HCT116 (cell line): ENCODE results near the gene LEKR1. TPM values are rescaled to one million over a fixed set of nuclear protein-coding genes. Genes with fewer than 3 reads are reported as not detected.

Experiments
- ATAC-seq: fragments of 200-7000 bp; cut with Tn5 transposase; 2 replicates; pipeline ENCODE4 v1.9.1; 2020; ENCODE audit warnings: mild to moderate bottlenecking, moderate library complexity
- BruUV-seq: library from RNA; stranded (reverse); fragments of 400-500 nt; replicated peaks from 2 replicates; lab custom pipeline; 2021; lab: Mats Ljungman, UMichigan
- CTCF ChIA-PET: fragments of 300-600 bp; sonication (Branson Sonifier 250); formaldehyde crosslinking; loops from one replicate; lab custom pipeline; 2021; ENCODE audit warnings: antibody characterized with exemption; lab: Charles Lee
- POLR2A ChIA-PET: fragments of 300-600, 350-600 bp; sonication (Branson Sonifier 250); formaldehyde crosslinking; loops from one replicate; lab custom pipeline; 2021; ENCODE audit warnings: antibody characterized with exemption; lab: Charles Lee
- RAD21 ChIA-PET, 2 experiments: fragments of 300-600 bp; sonication (Branson Sonifier 250); formaldehyde crosslinking; loops; one replicate each; lab custom pipeline; 2023; ENCODE audit warnings: low total read pairs in 2 of 2; ENCODE audit not compliant: uncharacterized antibody in 2 of 2, unreplicated experiment in 2 of 2, low non-redundant PET in 1 of 2; lab: Charles Lee
- DNase-seq: peaks from one replicate; pipeline ENCODE4 v3.0.0-alpha.2; 2010; ENCODE audit warnings: low read depth, low spot score
- H2AFZ ChIP-seq: fragments of 200-600 bp; shearing (Covaris generic), sonication (generic); 2 replicates; pipeline ENCODE4 v1.6.1; 2017; ENCODE audit warnings: low read depth, mixed run types, mixed read lengths, antibody characterized with exemption, low read length; ENCODE audit not compliant: poor library complexity, severe bottlenecking
- H3K27ac ChIP-seq: 2 replicates; pipeline ENCODE4 v1.5.1; 2012; ENCODE audit warnings: low read depth, low read length
- H3K27me3 ChIP-seq: fragments of 200-600 bp; sonication (generic); 2 replicates; pipeline ENCODE4 v1.6.1; 2016; ENCODE audit warnings: mixed run types, low read length, mixed read lengths; ENCODE audit not compliant: insufficient read depth
- H3K36me3 ChIP-seq, 2 experiments: fragments of 200-500 bp in 1 of 2; fragments of 200-600 bp in 1 of 2; sonication (Bioruptor generic) in 1 of 2; sonication (generic) in 1 of 2; 2 replicates each; pipeline versions ENCODE4 v1.5.1 to v1.6.1; 2014 to 2016; ENCODE audit warnings: low read length in 2 of 2, inconsistent platforms in 1 of 2, mixed read lengths in 1 of 2, mixed run types in 1 of 2; ENCODE audit not compliant: insufficient read depth in 2 of 2, control insufficient read depth in 1 of 2
- H3K4me1 ChIP-seq, 2 experiments: fragments of 200-600 bp in 1 of 2; sonication (generic) in 1 of 2; 2 replicates each; pipeline versions ENCODE4 v1.5.1 to v1.6.1; 2012 to 2017; ENCODE audit warnings: low read length in 2 of 2, inconsistent platforms in 1 of 2, mild to moderate bottlenecking in 1 of 2, mixed read lengths in 1 of 2, mixed run types in 1 of 2, moderate library complexity in 1 of 2; ENCODE audit not compliant: insufficient read depth in 2 of 2, control insufficient read depth in 1 of 2
- H3K4me2 ChIP-seq: fragments of 200-600 bp; sonication (generic); 2 replicates; pipeline ENCODE4 v1.6.1; 2017; ENCODE audit warnings: mixed run types, low read length, mixed read lengths
- H3K4me3 ChIP-seq, 2 experiments: fragments of 200-600 bp in 1 of 2; sonication (generic) in 1 of 2; replicated peaks in 1 of 2; 2 replicates each; pipeline ENCODE4 v1.5.1; 2011 to 2016; ENCODE audit warnings: low read length in 2 of 2, control low read depth in 1 of 2, low read depth in 1 of 2, mild to moderate bottlenecking in 1 of 2, mixed read lengths in 1 of 2, mixed run types in 1 of 2
- H3K79me2 ChIP-seq: fragments of 200-600 bp; sonication (generic); 2 replicates; pipeline ENCODE4 v1.6.1; 2017; ENCODE audit warnings: mild to moderate bottlenecking, mixed run types, low read length, moderate library complexity, mixed read lengths; ENCODE audit not compliant: insufficient read depth
- H3K9ac ChIP-seq: fragments of 200-600 bp; sonication (generic); 2 replicates; pipeline ENCODE4 v1.6.1; 2016; ENCODE audit warnings: low read length, mixed read lengths
- H3K9me2 ChIP-seq: fragments of 200-600 bp; sonication (generic), shearing (Covaris generic); 2 replicates; pipeline ENCODE4 v1.6.1; 2017; ENCODE audit warnings: mixed run types, mild to moderate bottlenecking, moderate library complexity; ENCODE audit not compliant: insufficient read depth
- H3K9me3 ChIP-seq, 2 experiments: fragments of 200-500 bp in 1 of 2; fragments of 200-600 bp in 1 of 2; sonication (Bioruptor generic) in 1 of 2; sonication (generic) in 1 of 2; 2 replicates each; pipeline ENCODE4 v1.6.1; 2014 to 2017; ENCODE audit warnings: low read length in 2 of 2, mixed read lengths in 2 of 2, inconsistent platforms in 1 of 2, low read depth in 1 of 2, mild to moderate bottlenecking in 1 of 2, mixed run types in 1 of 2, moderate library complexity in 1 of 2; ENCODE audit not compliant: control insufficient read depth in 1 of 2, insufficient read depth in 1 of 2
- H4K20me1 ChIP-seq: fragments of 200-600 bp; sonication (generic), shearing (Covaris generic); 2 replicates; pipeline ENCODE4 v1.6.1; 2017; ENCODE audit warnings: mixed run types, mild to moderate bottlenecking, moderate library complexity; ENCODE audit not compliant: insufficient read depth
- ATF3 ChIP-seq: IDR thresholded peaks from 2 replicates; pipeline ENCODE4 v1.6.1; 2012
- CBX3 ChIP-seq: IDR thresholded peaks from 2 replicates; pipeline ENCODE4 v1.6.1; 2012; ENCODE audit warnings: low read depth
- CEBPB ChIP-seq: IDR thresholded peaks from 2 replicates; pipeline ENCODE4 v1.6.1; 2012; ENCODE audit warnings: low read depth
- ELF1 ChIP-seq: IDR thresholded peaks from 2 replicates; pipeline ENCODE4 v1.6.1; 2012; ENCODE audit warnings: low read depth, borderline replicate concordance
- FOSL1 ChIP-seq: IDR thresholded peaks from 2 replicates; pipeline ENCODE4 v1.6.1; 2012; ENCODE audit warnings: low read depth
- JUND ChIP-seq: IDR thresholded peaks from 2 replicates; pipeline ENCODE4 v1.6.1; 2012
- MAX ChIP-seq: IDR thresholded peaks from 2 replicates; pipeline ENCODE4 v1.6.1; 2012
- POLR2A ChIP-seq: IDR thresholded peaks from 2 replicates; pipeline ENCODE4 v1.7.0; 2011; ENCODE audit warnings: borderline replicate concordance; ENCODE audit not compliant: insufficient read depth, insufficient read length; ENCODE audit errors: extremely low read depth
- POLR2AphosphoS5 ChIP-seq: IDR thresholded peaks from 2 replicates; pipeline ENCODE4 v1.6.1; 2011; ENCODE audit warnings: mild to moderate bottlenecking, low read depth, low read length, moderate library complexity
- REST ChIP-seq: IDR thresholded peaks from 2 replicates; pipeline ENCODE4 v1.6.1; 2012; ENCODE audit warnings: low read depth
- SIN3A ChIP-seq: IDR thresholded peaks from 2 replicates; pipeline ENCODE4 v1.6.1; 2012; ENCODE audit warnings: low read depth
- TCF7L2 ChIP-seq: IDR thresholded peaks from 2 replicates; pipeline ENCODE4 v1.7.0; 2011; ENCODE audit warnings: borderline replicate concordance, inconsistent platforms; ENCODE audit not compliant: insufficient read depth, insufficient read length; ENCODE audit errors: extremely low read depth
- YY1 ChIP-seq: IDR thresholded peaks from 2 replicates; pipeline ENCODE4 v1.6.1; 2011; ENCODE audit warnings: low read length, low read depth, moderate library complexity, mild to moderate bottlenecking; ENCODE audit not compliant: insufficient replicate concordance; ENCODE audit errors: extremely low read depth
- ZBTB33 ChIP-seq: IDR thresholded peaks from 2 replicates; pipeline ENCODE4 v1.6.1; 2011; ENCODE audit warnings: mild to moderate bottlenecking, low read length, moderate library complexity; ENCODE audit not compliant: insufficient replicate concordance; ENCODE audit errors: extremely low read depth
- ZNF274 ChIP-seq: fragments of 200-500 bp; sonication (Bioruptor generic); IDR thresholded peaks from 2 replicates; pipeline ENCODE4 v1.6.1; 2014; ENCODE audit warnings: mild to moderate bottlenecking, low read depth, low read length, inconsistent platforms
- intact Hi-C: fragments of 100-400 bp; cut with micrococcal nuclease; formaldehyde crosslinking; loops from 2 replicates; pipeline ENCODE4 v1.10.0; 2022
- total RNA-seq: library from RNA; stranded (reverse); gene quantifications from one replicate; pipeline ENCODE4 v1.2.1, GENCODE V29; 2021; ENCODE audit not compliant: unreplicated experiment

LEKR1 gene
- total RNA-seq, 1 experiment from 2014 or later, result 2.1 TPM

GRCh38 chr3:157073810-157074209, 247.7 kb downstream of the LEKR1 start:
- ChIA-PET RAD21 (no interaction called here), POLR2A (no interaction called here)

More at GRCh38 chr3:157073810-157074209, 247.7 kb downstream of the LEKR1 start:
- no peak overlapping the region for H3K4me3 ChIP-seq
- no peak for TF ChIP-seq FOSL1
- no peak for TF ChIP-seq CEBPB
- no peak for TF ChIP-seq CBX3
- no peak for TF ChIP-seq ELF1
- TF ChIP-seq POLR2A, result no peak
- no peak for TF ChIP-seq SIN3A
- TF ChIP-seq MAX, result no peak
- no peak for TF ChIP-seq JUND
- no peak for TF ChIP-seq REST
- TF ChIP-seq ZBTB33, result no peak
- TF ChIP-seq ATF3, result no peak
- TF ChIP-seq ZNF274, result no peak
- no peak for TF ChIP-seq YY1
- no peak for TF ChIP-seq POLR2AphosphoS5
- TF ChIP-seq TCF7L2, result no peak
- DNase-seq, result no peak
- H3K4me2 ChIP-seq, result no peak overlapping the region
- H3K9me3 ChIP-seq, result no peaks in the 10 kb centered on the region
- no peaks in the 10 kb centered on the region for H3K9me2 ChIP-seq
- no TSS peak for BruUV-seq
- no peaks in the 10 kb centered on the region for H3K27me3 ChIP-seq
- no peaks in the 10 kb centered on the region for H4K20me1 ChIP-seq
- H2AFZ ChIP-seq, result no peak overlapping the region
- H3K36me3 ChIP-seq, result no peaks in the 10 kb centered on the region
- peaks cover 0 to 12% of the 10 kb centered on the region in 2 experiments; a peak in 2 of 4 replicates for H3K4me1 ChIP-seq
- no peak overlapping the region for H3K9ac ChIP-seq
- H3K27ac ChIP-seq, result no peak overlapping the region
- no peaks in the 10 kb centered on the region for H3K79me2 ChIP-seq
- intact Hi-C loops, result no loop called here
- no peak for ATAC-seq
- CTCF ChIA-PET, result no interaction called here
